Measurements from ENCODE around the gene PPARA.

- no peak for TF ChIP-seq CTCF (IDR thresholded peaks at IDR 0.05; ENCODE audit: poor library complexity, severe bottlenecking)
- no peak for TF ChIP-seq RAD21 (conservative IDR thresholded peaks at IDR 0.05)
- no peak for TF ChIP-seq REST (IDR thresholded peaks at IDR 0.05; ENCODE audit: borderline replicate concordance)
- no peak for TF ChIP-seq EP300 (conservative IDR thresholded peaks at IDR 0.05; ENCODE audit: poor library complexity, severe bottlenecking)
These were observed 29.4 kb downstream of the PPARA start for GRCh38 chr22:46179748-46180147.
